OCI-LY1 (cell line): ENCODE measurements around the gene SRRD.

Experiments used
- H2AFZ ChIP-seq: fragments of 200-600 bp; sonication (generic), shearing (Covaris generic); 2 replicates; pipeline ENCODE4 v1.6.0; 2014; ENCODE audit warnings: antibody characterized with exemption, mild to moderate bottlenecking, low read length
- H3F3A ChIP-seq: fragments of 200-600 bp; sonication (generic), shearing (Covaris generic); 2 replicates; pipeline ENCODE4 v1.6.0; 2014; ENCODE audit warnings: mild to moderate bottlenecking, antibody characterized with exemption, low read length, moderate library complexity; ENCODE audit not compliant: insufficient read depth
- H3K27ac ChIP-seq: fragments of 200-600 bp; sonication (generic); 2 replicates; pipeline ENCODE4 v1.5.1; 2014; ENCODE audit warnings: low read length, mixed run types, mild to moderate bottlenecking, low read depth; ENCODE audit not compliant: poor library complexity, severe bottlenecking
- H3K27me3 ChIP-seq: fragments of 200-600 bp; sonication (generic); 2 replicates; pipeline ENCODE4 v1.6.0; 2014; ENCODE audit warnings: antibody characterized with exemption, mild to moderate bottlenecking, low read length, moderate library complexity; ENCODE audit not compliant: insufficient read depth
- H3K36me3 ChIP-seq: fragments of 200-600 bp; sonication (generic); 2 replicates; pipeline ENCODE4 v1.6.1; 2014; ENCODE audit warnings: mild to moderate bottlenecking, antibody characterized with exemption, low read length, moderate library complexity, mixed read lengths; ENCODE audit not compliant: insufficient read depth
- H3K4me1 ChIP-seq: fragments of 200-600 bp; sonication (generic); 2 replicates; pipeline ENCODE4 v1.5.1; 2014; ENCODE audit warnings: mild to moderate bottlenecking, low read length, moderate library complexity; ENCODE audit not compliant: insufficient read depth, severe bottlenecking
- H3K4me2 ChIP-seq: fragments of 200-600 bp; sonication (generic), shearing (Covaris generic); 2 replicates; pipeline ENCODE4 v1.6.1; 2014; ENCODE audit warnings: low read length
- H3K4me3 ChIP-seq: fragments of 200-600 bp; sonication (generic); 2 replicates; pipeline ENCODE4 v1.5.1; 2014; ENCODE audit warnings: low read length, low read depth, mild to moderate bottlenecking, mixed read lengths; ENCODE audit not compliant: poor library complexity, severe bottlenecking
- H3K79me2 ChIP-seq: fragments of 200-600 bp; shearing (Covaris generic); 2 replicates; pipeline ENCODE4 v1.6.1; 2016; ENCODE audit warnings: mixed run types, low read length, mixed read lengths; ENCODE audit not compliant: insufficient read depth
- H3K9ac ChIP-seq: fragments of 200-600 bp; sonication (generic), shearing (Covaris generic); 2 replicates; pipeline ENCODE4 v1.6.1; 2014; ENCODE audit warnings: mild to moderate bottlenecking, low read length, mixed read lengths
- H3K9me2 ChIP-seq: fragments of 200-600 bp; sonication (generic), shearing (Covaris generic); 2 replicates; pipeline ENCODE4 v1.6.1; 2014; ENCODE audit warnings: low read depth, mild to moderate bottlenecking, low read length, mixed read lengths
- H3K9me3 ChIP-seq: fragments of 200-600 bp; shearing (Covaris generic); 2 replicates; pipeline ENCODE4 v1.6.1; 2014; ENCODE audit warnings: low read length, mixed read lengths
- H4K20me1 ChIP-seq: fragments of 200-600 bp; sonication (generic), shearing (Covaris generic); 2 replicates; pipeline ENCODE4 v1.6.0; 2016; ENCODE audit warnings: mild to moderate bottlenecking, low read length; ENCODE audit not compliant: insufficient read depth
- EZH2 ChIP-seq: fragments of 200-600 bp; sonication (generic), shearing (Covaris generic); IDR thresholded peaks from 2 replicates; pipeline ENCODE4 v1.8.0; 2017; ENCODE audit warnings: borderline replicate concordance, mixed run types, mild to moderate bottlenecking, antibody characterized with exemption, low read length, moderate library complexity, mixed read lengths
- TF ChIP-seq, protein P1 (sequence below): fragments of 200-600 bp; sonication (generic), shearing (Covaris generic); IDR thresholded peaks from 2 replicates; pipeline ENCODE4 v1.5.1; 2017; ENCODE audit warnings: mild to moderate bottlenecking, antibody characterized with exemption, low read length, moderate library complexity, mixed read lengths

The SRRD gene

DNA sequence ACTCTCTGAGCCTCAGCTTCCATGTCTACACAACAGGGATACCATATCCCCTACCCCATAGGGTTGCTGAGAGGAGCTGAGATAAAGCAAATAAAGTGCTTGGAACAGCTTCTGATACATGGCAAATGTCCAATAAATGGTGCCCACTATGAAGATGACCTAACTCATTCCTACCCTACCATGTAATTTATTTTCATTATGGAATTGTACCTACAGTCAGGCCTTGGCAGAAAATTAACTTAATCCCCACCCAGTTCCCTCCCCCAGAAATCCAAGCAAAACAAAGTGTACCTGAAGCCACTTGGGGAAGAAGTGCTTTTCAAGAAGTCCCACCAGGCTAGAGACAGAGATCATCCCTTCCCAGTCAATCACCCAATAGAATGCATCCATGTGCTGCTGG is 10.8 kb downstream of the SRRD start:
- Histone ChIP-seq H3K9me3 (no peaks in the 10 kb centered on the region), H3K27me3 (no peaks in the 10 kb centered on the region), H3K27ac (no peak overlapping the region), H3K4me2 (no peak overlapping the region), H3K9ac (no peak overlapping the region), H2AFZ (no peak overlapping the region), H3K36me3 (peaks cover 89% of the 10 kb centered on the region), H3K4me1 (peaks cover under 1% of the 10 kb centered on the region), H3F3A (no peaks in the 10 kb centered on the region), H3K9me2 (no peaks in the 10 kb centered on the region), H4K20me1 (no peaks in the 10 kb centered on the region), H3K79me2 (no peaks in the 10 kb centered on the region), H3K4me3 (no peak overlapping the region)
- no peak for TF ChIP-seq EZH2
- TF ChIP-seq, protein P1, sequence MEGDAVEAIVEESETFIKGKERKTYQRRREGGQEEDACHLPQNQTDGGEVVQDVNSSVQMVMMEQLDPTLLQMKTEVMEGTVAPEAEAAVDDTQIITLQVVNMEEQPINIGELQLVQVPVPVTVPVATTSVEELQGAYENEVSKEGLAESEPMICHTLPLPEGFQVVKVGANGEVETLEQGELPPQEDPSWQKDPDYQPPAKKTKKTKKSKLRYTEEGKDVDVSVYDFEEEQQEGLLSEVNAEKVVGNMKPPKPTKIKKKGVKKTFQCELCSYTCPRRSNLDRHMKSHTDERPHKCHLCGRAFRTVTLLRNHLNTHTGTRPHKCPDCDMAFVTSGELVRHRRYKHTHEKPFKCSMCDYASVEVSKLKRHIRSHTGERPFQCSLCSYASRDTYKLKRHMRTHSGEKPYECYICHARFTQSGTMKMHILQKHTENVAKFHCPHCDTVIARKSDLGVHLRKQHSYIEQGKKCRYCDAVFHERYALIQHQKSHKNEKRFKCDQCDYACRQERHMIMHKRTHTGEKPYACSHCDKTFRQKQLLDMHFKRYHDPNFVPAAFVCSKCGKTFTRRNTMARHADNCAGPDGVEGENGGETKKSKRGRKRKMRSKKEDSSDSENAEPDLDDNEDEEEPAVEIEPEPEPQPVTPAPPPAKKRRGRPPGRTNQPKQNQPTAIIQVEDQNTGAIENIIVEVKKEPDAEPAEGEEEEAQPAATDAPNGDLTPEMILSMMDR: no peak

DNA sequence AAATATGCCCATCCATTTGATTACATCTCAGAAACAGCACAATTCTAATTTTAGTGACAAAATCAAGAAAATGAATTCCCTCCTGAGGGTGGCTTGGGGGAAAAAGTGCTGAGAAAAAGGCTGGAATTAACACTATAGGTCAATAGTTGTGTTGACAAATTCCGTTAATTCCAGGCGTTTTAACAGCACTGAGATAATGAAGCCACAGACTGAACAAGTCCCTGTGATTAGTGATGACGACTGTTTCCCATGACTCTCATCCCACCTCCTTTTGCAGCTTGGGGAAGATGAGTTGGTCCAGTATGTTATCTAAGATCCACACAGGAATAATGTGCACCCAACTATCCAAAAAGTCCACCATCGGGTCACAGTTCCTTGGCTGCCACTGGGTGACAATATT is 12.8 kb downstream of the SRRD start:
- no peaks in the 10 kb centered on the region for H3F3A ChIP-seq
- H3K27me3 ChIP-seq: no peaks in the 10 kb centered on the region
- TF ChIP-seq, protein P1: no peak
- TF ChIP-seq EZH2: no peak
- H3K9me3 ChIP-seq: no peaks in the 10 kb centered on the region
- no peaks in the 10 kb centered on the region for H3K4me1 ChIP-seq
- no peak overlapping the region for H3K4me2 ChIP-seq
- H3K9ac ChIP-seq: no peak overlapping the region
- H2AFZ ChIP-seq: no peak overlapping the region
- H3K79me2 ChIP-seq: no peaks in the 10 kb centered on the region
- no peak overlapping the region for H3K27ac ChIP-seq
- no peak overlapping the region for H3K4me3 ChIP-seq
- H4K20me1 ChIP-seq: no peaks in the 10 kb centered on the region
- peaks cover 87% of the 10 kb centered on the region for H3K36me3 ChIP-seq
- no peaks in the 10 kb centered on the region for H3K9me2 ChIP-seq

DNA sequence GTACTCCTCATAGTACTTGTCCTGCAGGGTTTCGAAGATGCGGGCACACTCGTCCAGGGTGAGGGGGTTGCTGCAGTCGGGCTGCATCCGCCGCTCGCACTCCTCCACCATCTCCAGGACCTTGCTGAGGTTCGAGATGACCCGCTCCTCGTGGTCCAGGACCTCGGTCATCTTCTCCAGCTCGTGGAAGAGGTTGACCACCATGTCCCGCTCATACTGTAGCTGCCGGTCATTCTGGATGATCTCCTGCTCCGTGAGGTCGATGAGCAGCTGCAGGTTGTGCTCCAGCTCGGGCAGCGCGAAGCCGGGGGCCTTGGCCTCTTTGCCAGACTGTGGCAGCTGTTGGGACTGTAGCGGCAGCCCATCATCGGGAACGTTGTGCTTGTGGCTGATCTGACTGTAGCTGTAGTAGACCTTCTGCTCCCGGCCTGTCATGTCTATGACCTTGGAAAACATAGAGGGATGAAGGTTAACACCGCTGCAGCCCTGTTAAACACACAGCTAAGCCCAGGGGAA is 15.6 kb downstream of the SRRD start:
- H3K4me3 ChIP-seq: no peak overlapping the region
- H3K9ac ChIP-seq: no peak overlapping the region
- H3K27ac ChIP-seq: no peak overlapping the region
- H3K79me2 ChIP-seq: no peaks in the 10 kb centered on the region
- TF ChIP-seq EZH2: no peak
- TF ChIP-seq, protein P1: no peak
- H4K20me1 ChIP-seq: no peaks in the 10 kb centered on the region
- no peaks in the 10 kb centered on the region for H3K9me3 ChIP-seq
- H3K36me3 ChIP-seq: peaks cover 86% of the 10 kb centered on the region
- H3K9me2 ChIP-seq: no peaks in the 10 kb centered on the region
- H3F3A ChIP-seq: no peaks in the 10 kb centered on the region
- no peak overlapping the region for H3K4me2 ChIP-seq
- H2AFZ ChIP-seq: no peak overlapping the region
- H3K27me3 ChIP-seq: no peaks in the 10 kb centered on the region
- H3K4me1 ChIP-seq: peaks cover 18% of the 10 kb centered on the region
